Esophagus squamous epithelium (tissue), 5 donors: ENCODE measurements around the gene FIBP. TPM values are rescaled to one million over a fixed set of nuclear protein-coding genes. Genes with fewer than 3 reads are reported as not detected.

Experiments
- DNase-seq: peaks from one replicate; lab custom pipeline; 2025; lab: John Stamatoyannopoulos, UW
- H3K27ac ChIP-seq, 4 donors: fragments of 200-600 bp; sonication (generic); one replicate each; pipeline ENCODE4 v1.5.1; 2016 to 2019; ENCODE audit warnings: mild to moderate bottlenecking in 1 of 4
- H3K27me3 ChIP-seq, 4 donors: fragments of 200-600 bp; sonication (generic); 1 replicate in 3 of 4; 2 replicates in 1 of 4; pipeline versions ENCODE4 v1.5.1 to v1.6.0; 2017 to 2021; ENCODE audit warnings: antibody characterized with exemption in 1 of 4
- H3K36me3 ChIP-seq, 3 donors: fragments of 200-600 bp; sonication (generic); one replicate each; pipeline ENCODE4 v1.5.1; 2016 to 2019
- H3K4me1 ChIP-seq, 3 donors: fragments of 200-600 bp; sonication (generic); one replicate each; pipeline ENCODE4 v1.5.1; 2017 to 2019
- H3K4me3 ChIP-seq, 4 donors: fragments of 200-600 bp; sonication (generic); 1 replicate in 3 of 4; 2 replicates in 1 of 4; pipeline ENCODE4 v1.5.1; 2016 to 2019; ENCODE audit warnings: mild to moderate bottlenecking in 2 of 4, moderate library complexity in 1 of 4
- H3K9me3 ChIP-seq, 3 donors: fragments of 200-600 bp; sonication (generic); one replicate each; pipeline ENCODE4 v1.5.1; 2016 to 2019
- POLR2A ChIP-seq, 4 donors: fragments of 450-650 bp; IDR thresholded peaks; one replicate each; pipeline ENCODE4 v1.6.1; 2017; ENCODE audit warnings: antibody characterized with exemption in 4 of 4, mild to moderate bottlenecking in 4 of 4, moderate library complexity in 3 of 4
- WGBS, 2 donors: methylation state at CpG; one replicate each; pipeline ENCODE4 v1.1.5; 2018; 5-methylcytosine and 5-hydroxymethylcytosine counted together
- intact Hi-C: fragments of 100-400 bp; cut with DNase I; formaldehyde crosslinking; loops from one replicate; pipeline ENCODE4 v1.15.0; 2022
- total RNA-seq, 4 donors: library from RNA; depleted of rRNA; stranded (reverse); fragments of >200 nt; gene quantifications; one replicate each; pipeline ENCODE4 v1.1.0, GENCODE V29; 2016
- TF ChIP-seq, protein P1 (sequence below), 6 experiments: fragments of 450-650 bp in 4 of 6; fragments of 200-600 bp in 2 of 6; sonication (generic) in 2 of 6; IDR thresholded peaks; one replicate each; pipeline ENCODE4 v1.5.1; 2016 to 2019; ENCODE audit warnings: antibody characterized with exemption in 6 of 6, mild to moderate bottlenecking in 4 of 6, moderate library complexity in 4 of 6
- donor health status: DM: yes; HTN: yes; CAD: no.

FIBP gene
- total RNA-seq, 4 donors from 2014 or later, result 35.7 to 60.1 (median 38.4) TPM

DNA sequence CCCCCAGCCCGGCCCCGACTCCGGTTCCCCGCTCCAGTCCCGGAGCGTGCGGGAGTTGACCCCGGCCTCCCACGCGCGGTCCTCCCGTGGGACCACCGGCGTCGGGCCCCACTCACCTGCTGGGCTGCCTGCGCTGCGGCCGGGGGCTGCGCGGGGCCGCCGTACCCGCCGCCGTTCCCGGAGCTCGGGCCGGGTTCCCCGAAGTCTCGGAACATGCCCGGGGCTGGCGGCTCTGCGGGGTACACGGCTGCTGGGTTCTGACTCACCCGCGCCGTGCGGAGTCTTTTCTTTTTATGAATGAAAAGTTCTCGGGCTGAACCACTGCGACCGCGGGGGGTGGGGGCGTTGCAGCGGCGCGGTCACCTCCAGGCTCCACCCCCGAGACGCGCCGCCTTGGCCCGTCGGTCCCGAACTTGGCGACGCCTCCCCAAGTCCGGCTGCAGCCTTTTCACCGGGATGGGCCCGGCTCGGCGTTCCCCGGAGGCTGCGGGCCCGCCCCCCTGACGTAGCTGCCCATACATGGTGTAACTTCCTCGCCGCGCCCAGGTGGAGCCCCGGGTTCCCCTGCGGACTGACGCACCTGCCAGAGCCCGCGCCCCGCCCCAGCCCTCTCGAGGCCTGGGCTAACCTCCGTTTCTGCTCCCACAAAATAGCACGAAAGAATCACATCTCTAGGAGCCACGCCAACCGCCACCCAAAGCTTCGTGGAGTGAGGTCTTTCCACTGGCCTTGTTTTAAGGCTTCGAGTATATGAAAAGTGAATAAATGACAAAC, 12.0 kb upstream of the FIBP start, which contains the start of gene FOSL1:
Gene FOSL1, minus strand, starts transcription at position 264 of the 774 bp plus-strand sequence. Its CDS starts 49 bp downstream, at position 215.
- DNase-seq, result peak; percentile 57
- Histone ChIP-seq H3K27me3 (peaks cover 0 to 11% (median 0%) of the 10 kb centered on the region in 4 donors), H3K4me1 (peaks cover 5 to 46% (median 7%) of the 10 kb centered on the region in 3 donors), H3K27ac (peak within 1 kb of the TSS; percentile 86 to 98 (median 92)), H3K9me3 (no peaks in the 10 kb centered on the region), H3K36me3 (peaks cover 0 to 4% (median 0%) of the 10 kb centered on the region in 3 donors), H3K4me3 (peak within 1 kb of the TSS; percentile 73 to 89 (median 82))
- TF ChIP-seq, protein P1, sequence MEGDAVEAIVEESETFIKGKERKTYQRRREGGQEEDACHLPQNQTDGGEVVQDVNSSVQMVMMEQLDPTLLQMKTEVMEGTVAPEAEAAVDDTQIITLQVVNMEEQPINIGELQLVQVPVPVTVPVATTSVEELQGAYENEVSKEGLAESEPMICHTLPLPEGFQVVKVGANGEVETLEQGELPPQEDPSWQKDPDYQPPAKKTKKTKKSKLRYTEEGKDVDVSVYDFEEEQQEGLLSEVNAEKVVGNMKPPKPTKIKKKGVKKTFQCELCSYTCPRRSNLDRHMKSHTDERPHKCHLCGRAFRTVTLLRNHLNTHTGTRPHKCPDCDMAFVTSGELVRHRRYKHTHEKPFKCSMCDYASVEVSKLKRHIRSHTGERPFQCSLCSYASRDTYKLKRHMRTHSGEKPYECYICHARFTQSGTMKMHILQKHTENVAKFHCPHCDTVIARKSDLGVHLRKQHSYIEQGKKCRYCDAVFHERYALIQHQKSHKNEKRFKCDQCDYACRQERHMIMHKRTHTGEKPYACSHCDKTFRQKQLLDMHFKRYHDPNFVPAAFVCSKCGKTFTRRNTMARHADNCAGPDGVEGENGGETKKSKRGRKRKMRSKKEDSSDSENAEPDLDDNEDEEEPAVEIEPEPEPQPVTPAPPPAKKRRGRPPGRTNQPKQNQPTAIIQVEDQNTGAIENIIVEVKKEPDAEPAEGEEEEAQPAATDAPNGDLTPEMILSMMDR (IDR thresholded peaks at IDR 0.05), result no peak
- TF ChIP-seq POLR2A (IDR thresholded peaks at IDR 0.05), result peak in 3 of 4 donors; percentile 55 to 92 (median 89)
- 6 to 11% methylated on average over 5 to 11 of the region's 80 CpGs for WGBS, 2 donors
- intact Hi-C loops, result no loop called here

GRCh38 chr11:65899356-65900124, 11.3 kb upstream of the FIBP start:
- Histone ChIP-seq H3K36me3 (peaks cover 0 to 12% (median 0%) of the 10 kb centered on the region in 3 donors), H3K4me3 (peak overlapping the region; percentile 73 to 89 (median 82)), H3K9me3 (no peaks in the 10 kb centered on the region), H3K27ac (peak overlapping the region; percentile 86 to 98 (median 92)), H3K27me3 (peaks cover 0 to 11% (median 0%) of the 10 kb centered on the region in 4 donors), H3K4me1 (peaks cover 5 to 49% (median 7%) of the 10 kb centered on the region in 3 donors)
- intact Hi-C loops, result no loop called here
- WGBS, 2 donors, result 0% methylated on average over 16 of the region's 78 CpGs; no CpG with 5 or more reads in 1 of the 2 donors
- DNase-seq, result no peak
- TF ChIP-seq, protein P1 (IDR thresholded peaks at IDR 0.05), result peak in 1 of 6 experiments; percentile 1
- no peak for TF ChIP-seq POLR2A (IDR thresholded peaks at IDR 0.05)

DNA sequence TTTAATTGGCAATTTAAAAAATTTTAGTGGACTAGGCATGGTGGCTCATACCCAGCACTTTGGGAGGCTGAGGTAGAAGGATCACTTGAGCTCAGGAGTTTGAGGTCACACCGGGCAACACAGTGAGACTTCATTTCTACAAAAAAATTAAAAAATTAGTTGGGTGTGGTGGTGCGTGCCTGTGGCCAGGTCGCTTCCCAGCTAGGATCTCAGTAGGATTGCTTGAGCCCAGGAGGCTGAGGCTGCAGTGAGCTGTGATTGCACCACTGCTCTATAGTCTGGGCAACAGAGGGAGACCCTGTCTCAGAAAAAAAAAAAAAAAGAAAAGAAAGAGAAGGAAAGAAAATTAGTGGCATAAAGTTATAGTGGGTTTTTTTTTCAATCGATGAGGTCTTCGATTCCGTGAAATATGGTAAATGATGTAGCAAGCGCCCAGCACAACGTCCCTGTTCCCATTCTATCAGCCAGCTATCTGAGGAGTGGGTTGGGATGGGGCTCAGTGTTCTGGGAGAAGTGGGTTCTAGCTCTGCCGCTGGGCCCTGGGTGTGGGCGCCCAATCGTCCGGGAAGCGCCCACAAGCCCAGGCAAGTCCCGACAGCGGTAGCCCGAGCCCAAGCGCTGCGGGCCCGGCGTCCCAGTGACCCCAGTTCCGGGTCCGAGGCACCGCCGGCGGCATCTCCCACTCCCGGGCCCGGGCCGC, 10.5 kb upstream of the FIBP start:
- Histone ChIP-seq H3K27me3 (peaks cover 0 to 11% (median 0%) of the 10 kb centered on the region in 4 donors), H3K27ac (peak overlapping the region; percentile 86 to 98 (median 92)), H3K4me1 (peaks cover 11 to 56% (median 13%) of the 10 kb centered on the region in 3 donors), H3K4me3 (peak overlapping the region; percentile 73 to 89 (median 82)), H3K9me3 (no peaks in the 10 kb centered on the region), H3K36me3 (peaks cover 0 to 12% (median 0%) of the 10 kb centered on the region in 3 donors)
- intact Hi-C loops, result no loop called here
- DNase-seq, result no peak
- WGBS, 2 donors, result 25 to 36% methylated on average over 17 to 18 of the region's 28 CpGs
- TF ChIP-seq, protein P1 (IDR thresholded peaks at IDR 0.05), result no peak
- TF ChIP-seq POLR2A (IDR thresholded peaks at IDR 0.05), result peak in 1 of 4 donors; percentile 43

GRCh38 chr11:65897020-65897471, 8.8 kb upstream of the FIBP start:
- no peak for DNase-seq
- TF ChIP-seq POLR2A (IDR thresholded peaks at IDR 0.05), result no peak
- TF ChIP-seq, protein P1 (IDR thresholded peaks at IDR 0.05), result no peak
- peaks cover 0 to 11% (median 0%) of the 10 kb centered on the region in 4 donors for H3K27me3 ChIP-seq
- no peak overlapping the region for H3K27ac ChIP-seq
- H3K9me3 ChIP-seq, result no peaks in the 10 kb centered on the region
- intact Hi-C loops, result no loop called here
- H3K4me3 ChIP-seq, result no peak overlapping the region
- H3K4me1 ChIP-seq, result peaks cover 29 to 74% (median 31%) of the 10 kb centered on the region in 3 donors
- 53 to 67% methylated on average over 1 to 4 of the region's 4 CpGs for WGBS, 2 donors
- H3K36me3 ChIP-seq, result peaks cover 0 to 22% (median 0%) of the 10 kb centered on the region in 3 donors
